ENCODE data around the gene DNMT3A. TPM values are rescaled to one million over a fixed set of nuclear protein-coding genes. Genes with fewer than 3 reads are reported as not detected.

The DNMT3A gene
- total and polyA plus RNA-seq, 3 experiments from 2014 or later = 19.4 to 80.7 (median 77.9) TPM

- peaks cover 7% of the 10 kb centered on the region for H3K4me1 ChIP-seq (ENCODE audit: insufficient read depth, low read length)
- no peaks in the 10 kb centered on the region for H3K27me3 Mint-ChIP-seq
- H3K27ac Mint-ChIP-seq = peak overlapping the region in 4 of 8 donors; percentile 26 to 98 (median 53)
- peak in 1 of 5 donors; percentile 29 for DNase-seq
- H3K4me1 Mint-ChIP-seq = peaks cover 0 to 13% (median 4%) of the 10 kb centered on the region in 3 donors
- no peaks in the 10 kb centered on the region for H3K9me3 Mint-ChIP-seq
- H3K9me3 ChIP-seq (ENCODE audit: low read length) = no peaks in the 10 kb centered on the region
- H3K4me3 Mint-ChIP-seq = peak overlapping the region in 1 of 7 donors; percentile 19
- no peak overlapping the region for H3K4me3 ChIP-seq (ENCODE audit: low read length)
- POLR2A ChIA-PET = no interaction called here
- no peaks in the 10 kb centered on the region for H3K36me3 ChIP-seq (ENCODE audit: insufficient read depth, low read length)
- H3K27me3 ChIP-seq (ENCODE audit: insufficient read depth, low read length, poor library complexity, severe bottlenecking) = no peaks in the 10 kb centered on the region
- H3K27ac ChIP-seq (ENCODE audit: low read depth, low read length) = no peak overlapping the region
- H3K36me3 Mint-ChIP-seq = peaks cover 0 to 23% (median 4%) of the 10 kb centered on the region in 3 donors
- CTCF ChIA-PET = interaction anchor here (1.3 to 2.4 kb wide), 6 partner anchors 8 to 133 kb away, joined by 3 to 10 read pairs (median 6); no protein-coding TSS in a partner anchor
These were observed 112.9 kb downstream of the DNMT3A start for GRCh38 chr2:25228848-25229278.

- Mint-ChIP-seq H3K4me1 (peaks cover 0 to 13% (median 4%) of the 10 kb centered on the region in 3 donors), H3K9me3 (no peaks in the 10 kb centered on the region), H3K27me3 (no peaks in the 10 kb centered on the region), H3K36me3 (peaks cover 0 to 11% (median 2%) of the 10 kb centered on the region in 3 donors), H3K27ac (peak overlapping the region in 2 of 8 donors; percentile 11 to 31), H3K4me3 (no peak overlapping the region)
- Histone ChIP-seq H3K4me3 (ENCODE audit: low read length) (no peak overlapping the region), H3K27me3 (ENCODE audit: insufficient read depth, low read length, poor library complexity, severe bottlenecking) (no peaks in the 10 kb centered on the region), H3K9me3 (ENCODE audit: low read length) (no peaks in the 10 kb centered on the region), H3K4me1 (ENCODE audit: insufficient read depth, low read length) (peaks cover 7% of the 10 kb centered on the region), H3K36me3 (ENCODE audit: insufficient read depth, low read length) (no peaks in the 10 kb centered on the region), H3K27ac (ENCODE audit: low read depth, low read length) (no peak overlapping the region)
- no peak for DNase-seq
- POLR2A ChIA-PET = interaction anchor here (0.6 kb wide), 1 partner anchor 187 kb away, joined by 3 read pairs; no protein-coding TSS in a partner anchor
- CTCF ChIA-PET = interaction anchor here (1.0 to 2.4 kb wide), 5 partner anchors 9 to 135 kb away, joined by 3 to 10 read pairs (median 5); no protein-coding TSS in a partner anchor
These were observed 114.1 kb downstream of the DNMT3A start for GRCh38 chr2:25227576-25227975.

DNA sequence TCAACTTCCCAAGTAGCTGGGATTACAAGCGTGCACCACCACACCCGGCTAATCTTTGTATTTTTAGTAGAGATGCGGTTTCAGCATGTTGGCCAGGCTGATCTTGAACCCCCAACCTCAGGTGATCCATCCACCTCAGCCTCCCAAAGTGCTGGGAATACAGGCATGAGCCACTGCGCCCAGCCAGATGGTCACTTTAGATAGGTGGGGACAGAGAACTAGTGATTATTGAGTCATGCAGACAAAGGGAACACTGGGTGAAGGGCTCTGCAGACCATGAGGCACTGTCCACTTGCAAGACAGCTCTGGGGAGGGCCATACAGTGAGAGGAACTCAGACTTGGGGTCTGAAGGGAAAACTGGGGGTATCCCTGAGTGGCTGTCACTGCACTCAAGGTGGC is 114.9 kb downstream of the DNMT3A start:
- no peak for DNase-seq
- peaks cover 7% of the 10 kb centered on the region for H3K4me1 ChIP-seq (ENCODE audit: insufficient read depth, low read length)
- Mint-ChIP-seq H3K36me3 (peaks cover 0 to 4% (median 0%) of the 10 kb centered on the region in 3 donors), H3K27ac (peak overlapping the region in 4 of 8 donors; percentile 29 to 54 (median 44)), H3K9me3 (no peaks in the 10 kb centered on the region), H3K4me1 (peaks cover 0 to 13% (median 6%) of the 10 kb centered on the region in 3 donors), H3K4me3 (no peak overlapping the region), H3K27me3 (no peaks in the 10 kb centered on the region)
- H3K4me3 ChIP-seq (ENCODE audit: low read length) = no peak overlapping the region
- H3K27ac ChIP-seq (ENCODE audit: low read depth, low read length) = no peak overlapping the region
- POLR2A ChIA-PET = no interaction called here
- CTCF ChIA-PET = interaction anchor here (2.3 kb wide), 1 partner anchor 135 kb away, joined by 9 read pairs; no protein-coding TSS in a partner anchor
- no peaks in the 10 kb centered on the region for H3K36me3 ChIP-seq (ENCODE audit: insufficient read depth, low read length)
- H3K9me3 ChIP-seq (ENCODE audit: low read length) = no peaks in the 10 kb centered on the region
- H3K27me3 ChIP-seq (ENCODE audit: insufficient read depth, low read length, poor library complexity, severe bottlenecking) = no peaks in the 10 kb centered on the region

DNA sequence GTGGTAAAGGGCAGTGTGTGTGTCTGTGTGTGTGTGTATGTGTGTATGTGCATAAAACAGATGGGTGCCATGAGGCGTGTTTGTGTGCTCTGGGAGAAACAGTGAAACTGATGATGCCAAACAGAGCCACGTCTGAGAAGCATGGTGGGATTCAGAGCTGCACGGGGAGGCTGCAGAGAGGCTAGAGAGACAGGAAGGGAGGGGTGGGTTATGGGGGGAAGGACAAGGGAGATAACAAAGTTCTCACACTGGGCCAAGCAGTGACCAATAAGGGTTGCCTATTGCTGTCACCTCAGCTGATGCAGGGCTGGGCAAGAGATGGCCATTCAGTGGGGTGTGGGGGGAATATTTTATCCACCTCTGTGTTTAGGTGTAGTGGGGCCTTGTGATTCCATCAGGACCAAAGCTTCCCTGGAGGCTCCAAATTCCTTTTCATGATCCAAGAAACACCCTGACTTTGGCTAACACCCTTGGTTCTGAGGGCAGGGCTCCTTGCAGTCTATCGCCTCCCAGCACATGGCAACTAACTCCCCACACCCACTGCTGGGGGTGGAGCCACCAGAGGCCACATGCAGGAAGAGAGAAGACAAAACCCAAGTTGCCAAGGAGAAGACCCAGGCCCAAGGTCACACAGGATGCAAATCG is 119.1 kb downstream of the DNMT3A start:
- Histone ChIP-seq H3K27me3 (ENCODE audit: insufficient read depth, low read length, poor library complexity, severe bottlenecking) (no peaks in the 10 kb centered on the region), H3K4me3 (ENCODE audit: low read length) (no peak overlapping the region), H3K4me1 (ENCODE audit: insufficient read depth, low read length) (no peaks in the 10 kb centered on the region), H3K9me3 (ENCODE audit: low read length) (no peaks in the 10 kb centered on the region), H3K27ac (ENCODE audit: low read depth, low read length) (no peak overlapping the region), H3K36me3 (ENCODE audit: insufficient read depth, low read length) (no peaks in the 10 kb centered on the region)
- peak overlapping the region in 1 of 8 donors; percentile 75 for H3K27ac Mint-ChIP-seq
- CTCF ChIA-PET = no interaction called here
- no peaks in the 10 kb centered on the region for H3K36me3 Mint-ChIP-seq
- H3K4me1 Mint-ChIP-seq = peaks cover 0 to 3% (median 2%) of the 10 kb centered on the region in 3 donors
- H3K9me3 Mint-ChIP-seq = no peaks in the 10 kb centered on the region
- DNase-seq = no peak
- H3K27me3 Mint-ChIP-seq = peaks cover 0 to 2% of the 10 kb centered on the region in 2 donors
- no peak overlapping the region for H3K4me3 Mint-ChIP-seq
- POLR2A ChIA-PET = no interaction called here

GRCh38 chr2:25221579-25221978 is 120.1 kb downstream of the DNMT3A start:
- Histone ChIP-seq H3K9me3 (ENCODE audit: low read length) (no peaks in the 10 kb centered on the region), H3K27me3 (ENCODE audit: insufficient read depth, low read length, poor library complexity, severe bottlenecking) (no peaks in the 10 kb centered on the region), H3K27ac (ENCODE audit: low read depth, low read length) (no peak overlapping the region), H3K36me3 (ENCODE audit: insufficient read depth, low read length) (no peaks in the 10 kb centered on the region), H3K4me3 (ENCODE audit: low read length) (no peak overlapping the region), H3K4me1 (ENCODE audit: insufficient read depth, low read length) (no peaks in the 10 kb centered on the region)
- Mint-ChIP-seq H3K4me1 (peaks cover 0 to 2% (median 0%) of the 10 kb centered on the region in 3 donors), H3K27me3 (peaks cover 0 to 2% of the 10 kb centered on the region in 2 donors), H3K36me3 (no peaks in the 10 kb centered on the region), H3K4me3 (no peak overlapping the region), H3K9me3 (no peaks in the 10 kb centered on the region), H3K27ac (peak overlapping the region in 1 of 8 donors; percentile 54)
- DNase-seq = no peak
- ChIA-PET CTCF (interaction anchor here (0.9 kb wide), 1 partner anchor 15 kb away, joined by 3 read pairs; no protein-coding TSS in a partner anchor), POLR2A (no interaction called here)

GRCh38 chr2:25220313-25220712 is 121.4 kb downstream of the DNMT3A start:
- Mint-ChIP-seq H3K4me3 (no peak overlapping the region), H3K4me1 (peaks cover 5 to 7% (median 5%) of the 10 kb centered on the region in 3 donors), H3K27me3 (peaks cover 0 to 2% of the 10 kb centered on the region in 2 donors), H3K36me3 (no peaks in the 10 kb centered on the region), H3K9me3 (no peaks in the 10 kb centered on the region), H3K27ac (peak overlapping the region in 2 of 8 donors; percentile 43 to 64)
- Histone ChIP-seq H3K27ac (ENCODE audit: low read depth, low read length) (no peak overlapping the region), H3K27me3 (ENCODE audit: insufficient read depth, low read length, poor library complexity, severe bottlenecking) (no peaks in the 10 kb centered on the region), H3K9me3 (ENCODE audit: low read length) (no peaks in the 10 kb centered on the region), H3K36me3 (ENCODE audit: insufficient read depth, low read length) (no peaks in the 10 kb centered on the region), H3K4me1 (ENCODE audit: insufficient read depth, low read length) (no peaks in the 10 kb centered on the region), H3K4me3 (ENCODE audit: low read length) (no peak overlapping the region)
- no peak for DNase-seq
- POLR2A ChIA-PET = no interaction called here
- CTCF ChIA-PET = interaction anchor here (0.9 kb wide), 1 partner anchor 32 kb away, joined by 3 read pairs; no protein-coding TSS in a partner anchor

DNA sequence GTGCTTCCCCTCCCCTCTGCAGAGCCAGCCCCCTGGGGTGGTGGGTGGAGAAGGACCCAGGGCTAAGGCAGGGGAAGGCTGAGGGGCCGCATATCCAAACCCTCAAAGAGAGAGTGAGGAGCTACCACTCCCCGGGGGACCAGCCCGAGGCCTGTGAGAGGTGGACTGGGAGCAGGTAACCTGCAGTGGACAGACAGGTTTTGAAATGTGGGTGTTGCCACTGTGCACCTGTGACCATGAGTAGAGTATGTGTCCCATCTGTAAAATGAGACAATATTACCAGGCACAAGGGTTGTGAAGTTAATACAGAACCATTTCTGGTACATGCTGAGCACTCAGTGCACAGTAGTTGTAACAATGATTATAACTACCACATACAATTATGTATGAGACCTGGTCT is 122.1 kb downstream of the DNMT3A start:
- Histone ChIP-seq H3K27ac (ENCODE audit: low read depth, low read length) (no peak overlapping the region), H3K36me3 (ENCODE audit: insufficient read depth, low read length) (no peaks in the 10 kb centered on the region), H3K9me3 (ENCODE audit: low read length) (no peaks in the 10 kb centered on the region), H3K27me3 (ENCODE audit: insufficient read depth, low read length, poor library complexity, severe bottlenecking) (no peaks in the 10 kb centered on the region), H3K4me1 (ENCODE audit: insufficient read depth, low read length) (no peaks in the 10 kb centered on the region), H3K4me3 (ENCODE audit: low read length) (no peak overlapping the region)
- H3K27ac Mint-ChIP-seq = peak overlapping the region in 1 of 8 donors; percentile 64
- H3K4me3 Mint-ChIP-seq = no peak overlapping the region
- DNase-seq = no peak
- ChIA-PET CTCF (interaction anchor here (1.5 kb wide), 1 partner anchor 9 kb away, joined by 4 read pairs; no protein-coding TSS in a partner anchor), POLR2A (no interaction called here)
- H3K9me3 Mint-ChIP-seq = no peaks in the 10 kb centered on the region
- H3K36me3 Mint-ChIP-seq = no peaks in the 10 kb centered on the region
- H3K4me1 Mint-ChIP-seq = peaks cover 6 to 7% (median 6%) of the 10 kb centered on the region in 3 donors
- H3K27me3 Mint-ChIP-seq = peaks cover 0 to 3% of the 10 kb centered on the region in 2 donors

DNA sequence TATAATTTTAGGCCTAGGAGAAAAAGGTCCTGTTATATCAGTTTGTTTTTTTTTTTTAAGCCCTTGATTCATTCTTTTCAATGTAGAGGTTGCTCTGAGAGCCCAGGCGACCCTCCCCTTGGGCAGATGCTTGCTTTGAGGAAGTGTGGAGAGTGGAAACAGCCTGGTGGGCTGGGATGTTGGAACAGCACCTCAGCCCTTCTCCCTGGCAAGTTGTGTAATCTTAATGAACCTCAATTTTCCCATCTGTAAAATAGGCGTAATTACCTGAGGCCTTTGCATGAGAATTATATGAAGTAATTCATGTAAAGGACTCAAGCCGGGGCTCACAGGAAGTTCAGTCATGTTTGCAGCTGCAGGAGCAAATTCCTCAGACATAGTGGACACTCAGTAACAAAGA is 123.6 kb downstream of the DNMT3A start:
- peak overlapping the region in 3 of 7 donors; percentile 41 to 66 (median 47) for H3K4me3 Mint-ChIP-seq
- Histone ChIP-seq H3K4me1 (ENCODE audit: insufficient read depth, low read length) (no peaks in the 10 kb centered on the region), H3K9me3 (ENCODE audit: low read length) (no peaks in the 10 kb centered on the region), H3K27ac (ENCODE audit: low read depth, low read length) (no peak overlapping the region), H3K27me3 (ENCODE audit: insufficient read depth, low read length, poor library complexity, severe bottlenecking) (no peaks in the 10 kb centered on the region), H3K36me3 (ENCODE audit: insufficient read depth, low read length) (no peaks in the 10 kb centered on the region), H3K4me3 (ENCODE audit: low read length) (no peak overlapping the region)
- DNase-seq = no peak
- H3K9me3 Mint-ChIP-seq = no peaks in the 10 kb centered on the region
- ChIA-PET CTCF (interaction anchor here (1.5 kb wide), 1 partner anchor 8 kb away, joined by 4 read pairs; no protein-coding TSS in a partner anchor), POLR2A (no interaction called here)
- H3K27ac Mint-ChIP-seq = peak overlapping the region in 2 of 8 donors; percentile 33 to 58
- no peaks in the 10 kb centered on the region for H3K36me3 Mint-ChIP-seq
- H3K27me3 Mint-ChIP-seq = peaks cover 0 to 3% of the 10 kb centered on the region in 2 donors
- peaks cover 6 to 7% (median 6%) of the 10 kb centered on the region in 3 donors for H3K4me1 Mint-ChIP-seq

Measured in CD8-positive, alpha-beta memory T cell (primary cell).